K562 (cell line): ENCODE results near the gene VPS9D1. TPM values are rescaled to one million over a fixed set of nuclear protein-coding genes. Genes with fewer than 3 reads are reported as not detected.

Experiments used
- BRD9 ChIP-seq: fragments of 450-650 bp; IDR thresholded peaks from 2 replicates; pipeline ENCODE4 v1.6.1; 2018; ENCODE audit warnings: low read depth; ENCODE audit not compliant: partially characterized antibody
- HDAC8 ChIP-seq: fragments of 450-650 bp; IDR thresholded peaks from 2 replicates; pipeline ENCODE4 v1.6.1; 2016; ENCODE audit warnings: mild to moderate bottlenecking, missing genetic modification characterization, moderate library complexity, missing compliant biosample characterization
- HMG20B ChIP-seq: fragments of 250-450 bp; sonication (Bioruptor Pico); IDR thresholded peaks from 2 replicates; pipeline ENCODE4 v1.5.0; 2021; ENCODE audit warnings: mild to moderate bottlenecking
- HMGN3 ChIP-seq: IDR thresholded peaks from 2 replicates; pipeline ENCODE4 v1.6.1; 2011; ENCODE audit warnings: borderline replicate concordance, low read depth, mild to moderate bottlenecking, mixed read lengths, low read length; ENCODE audit not compliant: insufficient read length; ENCODE audit errors: extremely low read depth
- MAX ChIP-seq: sonication (generic); formaldehyde crosslinking; IDR thresholded peaks from 2 replicates; pipeline ENCODE4 v1.9.0; 2022; ENCODE audit warnings: mild to moderate bottlenecking, missing genetic modification reagents
- MAZ ChIP-seq, 2 experiments: fragments of 450-650 bp in 1 of 2; sonication (generic) in 1 of 2; formaldehyde crosslinking; IDR thresholded peaks in 1 of 2; conservative IDR thresholded peaks in 1 of 2; 2 replicates each; pipeline versions ENCODE4 v1.4.0 to v1.5.0; 2020; ENCODE audit warnings: mild to moderate bottlenecking in 1 of 2, missing genetic modification reagents in 1 of 2
- MGA ChIP-seq: fragments of 450-650 bp; IDR thresholded peaks from 2 replicates; pipeline ENCODE4 v1.6.1; 2016; ENCODE audit warnings: mild to moderate bottlenecking, moderate library complexity
- RHOXF2B ChIP-seq: fragments of 250-450 bp; sonication (Bioruptor Pico); conservative IDR thresholded peaks from 2 replicates; pipeline ENCODE4 v1.5.1; 2021
- SAFB ChIP-seq: fragments of 200-400 bp; formaldehyde crosslinking; IDR thresholded peaks from 2 replicates; pipeline ENCODE4 v1.6.1; 2017; ENCODE audit warnings: low read depth, low read length, borderline replicate concordance
- ZBTB12 ChIP-seq: fragments of 250-450 bp; sonication (Bioruptor Pico); IDR thresholded peaks from 2 replicates; pipeline ENCODE4 v1.4.0; 2020
- ZNF146 ChIP-seq: IDR thresholded peaks from one replicate; pipeline ENCODE4 v1.6.1; 2018; ENCODE audit warnings: missing compliant biosample characterization; ENCODE audit not compliant: unreplicated experiment
- polyA plus RNA-seq, 8 experiments: library from polyadenylated mRNA; depleted of rRNA in 4 of 8; stranded (reverse) in 5 of 8; unstranded in 3 of 8; fragments of >200 nt; fragmentation: Nextera tagmentation in 2 of 8; fragmentation: Illumina TruSeq in 1 of 8; extraction: Ambion mirVana in 2 of 8; extraction: Trizol in 1 of 8; gene quantifications; 2 replicates each; pipeline versions ENCODE4 v1.2.1 to v1.2.3, GENCODE V29; 2011 to 2014; ENCODE audit warnings: inconsistent platforms in 1 of 8, missing spikeins in 1 of 8
- total RNA-seq, 7 experiments: library from RNA; depleted of rRNA in 6 of 7; stranded (reverse); fragments of >200 nt in 6 of 7; fragmentation: Illumina TruSeq in 2 of 7; extraction: Trizol in 2 of 7; gene quantifications; 2 replicates each; pipeline versions ENCODE4 v1.2.1 to v1.2.3, GENCODE V29; 2011 to 2021; ENCODE audit warnings: low replicate concordance in 1 of 7

VPS9D1 gene
- total and polyA plus RNA-seq, 9 of the 15 experiments (the other 6 are each of a cell fraction or from before 2014, with no cell fraction given): 0.33 to 3.1 (median 1.1) TPM

- TF ChIP-seq MGA: peak; percentile 31; the same call in 1 of the 2 replicates
- TF ChIP-seq HMG20B (CRISPR knock-in tag): no peak
- TF ChIP-seq RHOXF2B (CRISPR knock-in tag): no peak
- no peak for TF ChIP-seq HDAC8 (tag)
- TF ChIP-seq SAFB: no peak
- TF ChIP-seq BRD9: no peak
- peak; percentile 1 for TF ChIP-seq HMGN3
- TF ChIP-seq MAZ (CRISPR knock-in tag; conservative IDR thresholded peaks at IDR 0.05 in 1 of 2, IDR thresholded peaks at IDR 0.05 in 1 of 2): no peak
- no peak for TF ChIP-seq ZNF146 (CRISPR knock-in tag)
- TF ChIP-seq MAX: peak; percentile 72; the same call in 1 of the 2 replicates
- TF ChIP-seq ZBTB12 (CRISPR knock-in tag): no peak
Measured at GRCh38 chr16:89687092-89687940, 33.4 kb downstream of the VPS9D1 start (continued).
